Panc1 (cell line): Measurements from ENCODE around the gene PLEKHH2. TPM values are rescaled to one million over a fixed set of nuclear protein-coding genes. Genes with fewer than 3 reads are reported as not detected.

ENCODE experiments used
- ATAC-seq: fragments of 200-7000 bp; cut with Tn5 transposase; 2 replicates; pipeline ENCODE4 v1.9.1; 2020; ENCODE audit warnings: mild to moderate bottlenecking, moderate library complexity
- BruUV-seq: library from RNA; stranded (reverse); fragments of 400-500 nt; replicated peaks from 2 replicates; lab custom pipeline; 2021; lab: Mats Ljungman, UMichigan
- CTCF ChIA-PET: fragments of 300-600 bp; sonication (Branson Sonifier 250); formaldehyde crosslinking; loops from one replicate; lab custom pipeline; 2022; ENCODE audit warnings: antibody characterized with exemption; lab: Charles Lee
- POLR2A ChIA-PET: fragments of 300-600 bp; sonication (Branson Sonifier 250); formaldehyde crosslinking; loops from one replicate; lab custom pipeline; 2022; ENCODE audit warnings: antibody characterized with exemption; lab: Charles Lee
- DNase-seq: peaks from one replicate; pipeline ENCODE4 v3.0.0-alpha.2; 2010; ENCODE audit warnings: low read depth, low spot score
- H3K27ac ChIP-seq: 2 replicates; pipeline ENCODE4 v1.5.1; 2011; ENCODE audit warnings: mild to moderate bottlenecking, low read length, inconsistent platforms
- H3K27me3 ChIP-seq: fragments of 200-500 bp; sonication (Bioruptor generic); 2 replicates; pipeline ENCODE4 v1.6.0; 2014; ENCODE audit warnings: low read length, inconsistent platforms; ENCODE audit not compliant: control insufficient read depth, insufficient read depth
- H3K36me3 ChIP-seq: fragments of 200-500 bp; sonication (Bioruptor generic); 2 replicates; pipeline ENCODE4 v1.5.1; 2014; ENCODE audit warnings: inconsistent platforms, mild to moderate bottlenecking, low read length, moderate library complexity; ENCODE audit not compliant: control insufficient read depth, insufficient read depth
- H3K4me1 ChIP-seq: 2 replicates; pipeline ENCODE4 v1.5.1; 2011; ENCODE audit warnings: inconsistent platforms, mild to moderate bottlenecking, low read length, moderate library complexity; ENCODE audit not compliant: control insufficient read depth, insufficient read depth
- H3K4me3 ChIP-seq, 2 experiments: 2 replicates each; pipeline ENCODE4 v1.5.1; 2011 to 2012; ENCODE audit warnings: low read depth in 2 of 2, low read length in 2 of 2, mild to moderate bottlenecking in 2 of 2, inconsistent platforms in 1 of 2, moderate library complexity in 1 of 2
- H3K9me3 ChIP-seq: fragments of 200-500 bp; sonication (Bioruptor generic); 2 replicates; pipeline ENCODE4 v1.5.1; 2014; ENCODE audit warnings: low read depth, mild to moderate bottlenecking, inconsistent platforms, low read length, moderate library complexity; ENCODE audit not compliant: control insufficient read depth, insufficient read depth
- CTCF ChIP-seq: fragments of 450-650 bp; IDR thresholded peaks from 2 replicates; pipeline ENCODE4 v1.5.1; 2017; ENCODE audit warnings: mild to moderate bottlenecking
- POLR2AphosphoS5 ChIP-seq: IDR thresholded peaks from 2 replicates; pipeline ENCODE4 v1.6.1; 2012; ENCODE audit warnings: mild to moderate bottlenecking, low read depth, low read length, moderate library complexity
- REST ChIP-seq, 2 experiments: IDR thresholded peaks; 2 replicates each; pipeline ENCODE4 v1.6.1; 2011 to 2012; ENCODE audit warnings: low read depth in 2 of 2, control low read depth in 1 of 2, low read length in 1 of 2, mild to moderate bottlenecking in 1 of 2, moderate library complexity in 1 of 2; ENCODE audit not compliant: insufficient read depth in 1 of 2
- SIN3A ChIP-seq: IDR thresholded peaks from 2 replicates; pipeline ENCODE4 v1.6.1; 2012; ENCODE audit warnings: low read depth, mild to moderate bottlenecking, low read length, moderate library complexity, borderline replicate concordance; ENCODE audit not compliant: insufficient read depth
- TCF7L2 ChIP-seq: IDR thresholded peaks from 2 replicates; pipeline ENCODE4 v1.6.1; 2011; ENCODE audit warnings: mild to moderate bottlenecking, low read depth, low read length, inconsistent platforms
- in situ Hi-C: cut with HindIII; loops from 2 replicates; pipeline ENCODE4 v1.10.0; 2016; ENCODE audit warnings: low sequenced_read_pairs, low pct_unique_long_range_greater_than_20kb
- intact Hi-C: fragments of 100-400 bp; cut with micrococcal nuclease; formaldehyde crosslinking; loops from one replicate; pipeline ENCODE4 v1.10.0; 2022; ENCODE audit not compliant: unreplicated experiment
- total RNA-seq: library from RNA; stranded (reverse); gene quantifications from one replicate; pipeline ENCODE4 v1.2.1, GENCODE V29; 2021; ENCODE audit not compliant: unreplicated experiment

PLEKHH2 gene
- total RNA-seq, 1 experiment from 2014 or later = 15.0 TPM

DNA sequence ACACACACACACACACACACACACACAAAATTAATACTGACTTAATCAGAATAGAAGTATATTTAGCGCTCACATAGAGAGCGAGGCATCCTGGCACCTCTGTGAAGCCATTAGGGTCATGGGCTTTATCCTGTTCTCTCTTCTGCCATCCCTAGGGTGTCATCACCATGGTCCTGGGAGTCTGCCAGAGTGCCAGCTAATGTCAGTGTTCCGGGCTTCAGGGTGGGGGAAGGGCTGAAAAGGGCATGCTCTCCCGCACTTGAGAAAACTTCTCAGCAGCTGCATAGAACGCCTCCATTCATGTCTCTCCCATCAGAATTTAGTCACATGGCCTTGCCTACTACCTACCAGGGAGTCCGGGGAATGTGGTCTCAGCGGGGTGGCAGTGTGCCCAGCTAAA lies 117.1 kb downstream of the PLEKHH2 start:
- Histone ChIP-seq H3K27me3 (no peaks in the 10 kb centered on the region), H3K36me3 (no peaks in the 10 kb centered on the region), H3K9me3 (no peaks in the 10 kb centered on the region), H3K4me1 (peaks cover 9% of the 10 kb centered on the region), H3K27ac (no peak overlapping the region), H3K4me3 (no peak overlapping the region)
- in situ Hi-C loops = no loop called here
- CTCF ChIA-PET = interaction anchor here (0.7 kb wide), 1 partner anchor 10 kb away, joined by 3 read pairs; no protein-coding TSS in a partner anchor
- TF ChIP-seq CTCF = no peak
- no peak for TF ChIP-seq REST (IDR thresholded peaks at IDR 0.05; ENCODE audit: insufficient read depth in 1 of 2, low read depth in 2 of 2, low read length in 1 of 2)
- TF ChIP-seq POLR2AphosphoS5 = no peak
- POLR2A ChIA-PET = no interaction called here
- intact Hi-C loops = no loop called here
- DNase-seq (no peak), ATAC-seq (no peak)
- no TSS peak for BruUV-seq

GRCh38 chr2:43758739-43759138 lies 121.7 kb downstream of the PLEKHH2 start:
- peak; percentile 73 for ATAC-seq
- ChIA-PET CTCF (no interaction called here), POLR2A (interaction anchor here (0.6 kb wide), 3 partner anchors 23 to 33 kb away, joined by 4 to 6 read pairs (median 5); no protein-coding TSS in a partner anchor)
- Histone ChIP-seq H3K4me1 (peaks cover 18% of the 10 kb centered on the region), H3K9me3 (no peaks in the 10 kb centered on the region), H3K4me3 (no peak overlapping the region), H3K36me3 (no peaks in the 10 kb centered on the region), H3K27ac (peak overlapping the region; percentile 77), H3K27me3 (no peaks in the 10 kb centered on the region)
- peak; percentile 54 for DNase-seq
- intact Hi-C loops (no loop called here), in situ Hi-C loops (no loop called here)
- no peak for TF ChIP-seq CTCF
- TF ChIP-seq POLR2AphosphoS5 = no peak
- no peak for TF ChIP-seq TCF7L2
- BruUV-seq = no TSS peak

- Histone ChIP-seq H3K36me3 (no peaks in the 10 kb centered on the region), H3K4me1 (peaks cover 18% of the 10 kb centered on the region), H3K27me3 (no peaks in the 10 kb centered on the region), H3K4me3 (no peak overlapping the region), H3K27ac (peak overlapping the region; percentile 77), H3K9me3 (no peaks in the 10 kb centered on the region)
- no TSS peak for BruUV-seq
- ATAC-seq (peak; percentile 95), DNase-seq (peak; percentile 88)
- intact Hi-C loops = no loop called here
- in situ Hi-C loops = no loop called here
- CTCF ChIA-PET = interaction anchor here (0.6 kb wide), 1 partner anchor 475 kb away, joined by 5 read pairs; no protein-coding TSS in a partner anchor
- TF ChIP-seq POLR2AphosphoS5 = peak; percentile 42; the same call in 1 of the 2 replicates
- TF ChIP-seq SIN3A = no peak
- TF ChIP-seq TCF7L2 = 0 out of 2 replicates have a peak, but pooled peaks have one; percentile 34
- POLR2A ChIA-PET = interaction anchor here (0.6 kb wide), 3 partner anchors 23 to 34 kb away, joined by 4 to 6 read pairs (median 5); no protein-coding TSS in a partner anchor
Measured at GRCh38 chr2:43759195-43759594, 122.1 kb downstream of the PLEKHH2 start.
